ENCODE data around the gene SLC22A25.

The SLC22A25 gene

GRCh38 chr11:63246045-63246444 is 2.6 kb upstream of the SLC22A25 start:
- H3K9me2 ChIP-seq (replicated peaks; ENCODE audit: control insufficient read depth, low read length) = no peaks in the 10 kb centered on the region
- H3K4me1 ChIP-seq (ENCODE audit: control insufficient read depth, low read length) = no peaks in the 10 kb centered on the region
- H3K79me2 ChIP-seq (ENCODE audit: control insufficient read depth, low read length) = no peaks in the 10 kb centered on the region
- no peak overlapping the region for H3K27ac ChIP-seq (ENCODE audit: low read depth, low read length)
- H3K4me2 ChIP-seq (ENCODE audit: low read length) = no peak overlapping the region
- no peaks in the 10 kb centered on the region for H3F3A ChIP-seq (ENCODE audit: control insufficient read depth, insufficient read depth)
- H4K20me1 ChIP-seq (ENCODE audit: control insufficient read depth, insufficient read depth, low read depth, low read length) = no peaks in the 10 kb centered on the region
- no peaks in the 10 kb centered on the region for H3K36me3 ChIP-seq (ENCODE audit: control insufficient read depth, low read length)
- H3K4me3 ChIP-seq (ENCODE audit: low read length) = no peak overlapping the region
- H3K27me3 ChIP-seq (ENCODE audit: control insufficient read depth, low read length) = 0 out of 2 replicates have a peak, but pooled peaks cover 4% of the 10 kb centered on the region
- H3K9me3 ChIP-seq (ENCODE audit: control insufficient read depth, insufficient read depth, low read length) = no peaks in the 10 kb centered on the region; the same call in 1 of the 2 replicates
- TF ChIP-seq CTCF (IDR thresholded peaks at IDR 0.05; ENCODE audit: low read depth, low read length, poor library complexity, severe bottlenecking) (no peak), EZH2phosphoT487 (IDR thresholded peaks at IDR 0.05; ENCODE audit: borderline replicate concordance, low read length) (no peak)

- no peak overlapping the region for H3K27ac ChIP-seq (ENCODE audit: low read depth, low read length)
- no peaks in the 10 kb centered on the region for H3K4me1 ChIP-seq (ENCODE audit: control insufficient read depth, low read length)
- H3K36me3 ChIP-seq (ENCODE audit: control insufficient read depth, low read length) = no peaks in the 10 kb centered on the region
- no peaks in the 10 kb centered on the region for H4K20me1 ChIP-seq (ENCODE audit: control insufficient read depth, insufficient read depth, low read depth, low read length)
- H3K79me2 ChIP-seq (ENCODE audit: control insufficient read depth, low read length) = no peaks in the 10 kb centered on the region
- H3F3A ChIP-seq (ENCODE audit: control insufficient read depth, insufficient read depth) = no peaks in the 10 kb centered on the region
- TF ChIP-seq CTCF (IDR thresholded peaks at IDR 0.05; ENCODE audit: low read depth, low read length, poor library complexity, severe bottlenecking) (no peak), EZH2phosphoT487 (IDR thresholded peaks at IDR 0.05; ENCODE audit: borderline replicate concordance, low read length) (no peak)
- no peaks in the 10 kb centered on the region for H3K9me2 ChIP-seq (replicated peaks; ENCODE audit: control insufficient read depth, low read length)
- 0 out of 2 replicates have a peak, but pooled peaks cover 4% of the 10 kb centered on the region for H3K27me3 ChIP-seq (ENCODE audit: control insufficient read depth, low read length)
- no peaks in the 10 kb centered on the region; the same call in 1 of the 2 replicates for H3K9me3 ChIP-seq (ENCODE audit: control insufficient read depth, insufficient read depth, low read length)
- H3K4me3 ChIP-seq (ENCODE audit: low read length) = no peak overlapping the region
- H3K4me2 ChIP-seq (ENCODE audit: low read length) = no peak overlapping the region
These were observed 1.5 kb upstream of the SLC22A25 start for GRCh38 chr11:63244862-63245261.

GRCh38 chr11:63242089-63242781 is 1.2 kb downstream of the SLC22A25 start:
- no peaks in the 10 kb centered on the region for H3K9me2 ChIP-seq (replicated peaks; ENCODE audit: control insufficient read depth, low read length)
- 0 out of 2 replicates have a peak, but pooled peaks cover 4% of the 10 kb centered on the region for H3K27me3 ChIP-seq (ENCODE audit: control insufficient read depth, low read length)
- H3K27ac ChIP-seq (ENCODE audit: low read depth, low read length) = no peak overlapping the region
- TF ChIP-seq EZH2phosphoT487 (IDR thresholded peaks at IDR 0.05; ENCODE audit: borderline replicate concordance, low read length) = no peak
- no peak for TF ChIP-seq CTCF (IDR thresholded peaks at IDR 0.05; ENCODE audit: low read depth, low read length, poor library complexity, severe bottlenecking)
- H3K79me2 ChIP-seq (ENCODE audit: control insufficient read depth, low read length) = no peaks in the 10 kb centered on the region
- H3F3A ChIP-seq (ENCODE audit: control insufficient read depth, insufficient read depth) = no peaks in the 10 kb centered on the region
- H3K36me3 ChIP-seq (ENCODE audit: control insufficient read depth, low read length) = no peaks in the 10 kb centered on the region
- H3K4me3 ChIP-seq (ENCODE audit: low read length) = no peak overlapping the region
- no peaks in the 10 kb centered on the region for H3K4me1 ChIP-seq (ENCODE audit: control insufficient read depth, low read length)
- no peaks in the 10 kb centered on the region for H4K20me1 ChIP-seq (ENCODE audit: control insufficient read depth, insufficient read depth, low read depth, low read length)
- H3K9me3 ChIP-seq (ENCODE audit: control insufficient read depth, insufficient read depth, low read length) = no peaks in the 10 kb centered on the region; the same call in 1 of the 2 replicates
- no peak overlapping the region for H3K4me2 ChIP-seq (ENCODE audit: low read length)

All from DOHH2 (cell line).